Epithelial cell of proximal tubule (primary cell): ENCODE data around the gene SMAD3. TPM values are rescaled to one million over a fixed set of nuclear protein-coding genes. Genes with fewer than 3 reads are reported as not detected.

ENCODE experiments used
- DNase-seq: peaks from one replicate; pipeline ENCODE4 v3.0.0-alpha.2; 2011; ENCODE audit warnings: low read depth
- H3K4me3 ChIP-seq: 2 replicates; pipeline ENCODE4 v1.5.1; 2011; ENCODE audit warnings: low read depth, mild to moderate bottlenecking, low read length
- CTCF ChIP-seq: conservative IDR thresholded peaks from 2 replicates; pipeline ENCODE4 v1.5.1; 2012; ENCODE audit warnings: low read depth, mild to moderate bottlenecking, low read length
- total RNA-seq: library from RNA; depleted of rRNA; stranded (reverse); fragments of >200 nt; gene quantifications from 2 replicates; pipeline ENCODE4 v1.2.3, GENCODE V29; 2015

The SMAD3 gene
- total RNA-seq, 1 donor from 2014 or later, result 97.4 TPM

GRCh38 chr15:67201136-67201535 is 135.7 kb downstream of the SMAD3 start:
- DNase-seq, result no peak
- H3K4me3 ChIP-seq, result no peak overlapping the region
- no peak for TF ChIP-seq CTCF

DNA sequence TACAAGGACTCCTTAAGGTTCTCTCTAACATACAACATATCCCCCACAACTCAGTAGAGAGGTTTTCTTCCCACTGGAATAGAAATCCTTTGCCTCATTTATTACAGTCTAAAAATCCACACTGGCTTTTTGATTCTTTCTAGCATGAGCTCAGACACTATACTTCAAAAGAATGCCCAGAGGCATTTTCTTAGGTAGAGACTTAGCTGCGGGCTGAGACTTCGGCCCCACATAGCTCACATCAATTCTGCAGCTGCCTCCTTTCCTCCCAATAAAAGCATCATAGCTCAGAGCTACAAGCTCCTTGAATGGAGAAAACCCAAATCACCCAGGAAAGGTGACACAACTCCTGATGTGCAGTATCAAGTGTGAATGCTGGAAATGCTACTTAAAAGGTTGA is 136.7 kb downstream of the SMAD3 start:
- no peak overlapping the region for H3K4me3 ChIP-seq
- TF ChIP-seq CTCF, result no peak
- DNase-seq, result no peak

- no peak for TF ChIP-seq CTCF
- H3K4me3 ChIP-seq, result no peak overlapping the region
- no peak for DNase-seq
Observed at GRCh38 chr15:67202991-67203390, 137.6 kb downstream of the SMAD3 start.

GRCh38 chr15:67207555-67208207 is 142.3 kb downstream of the SMAD3 start:
- H3K4me3 ChIP-seq, result no peak overlapping the region
- TF ChIP-seq CTCF, result no peak
- DNase-seq, result no peak

DNA sequence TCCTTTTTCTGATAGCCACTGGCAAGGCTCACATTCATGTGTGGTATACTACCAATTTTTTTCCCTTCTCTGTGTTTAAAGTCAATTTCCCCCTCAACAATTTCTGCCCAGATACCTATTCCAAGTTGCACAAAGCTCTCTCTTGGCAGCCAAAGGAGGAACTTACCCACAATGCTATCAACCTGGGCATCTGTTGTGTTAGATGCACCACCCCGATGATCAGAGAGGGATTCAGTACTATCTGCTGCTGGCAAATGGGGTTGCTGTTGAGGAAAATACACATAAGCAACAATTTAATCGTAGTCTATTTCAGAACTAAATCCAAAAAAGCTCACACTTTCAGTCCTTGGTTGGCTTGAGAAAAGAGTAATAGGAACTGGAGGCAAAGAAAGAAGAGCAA is 143.0 kb downstream of the SMAD3 start:
- TF ChIP-seq CTCF, result no peak
- no peak overlapping the region for H3K4me3 ChIP-seq
- DNase-seq, result no peak

- no peak overlapping the region for H3K4me3 ChIP-seq
- no peak for DNase-seq
- no peak for TF ChIP-seq CTCF
Observed at GRCh38 chr15:67210555-67211168, 145.3 kb downstream of the SMAD3 start.
